NCI-H1105 (cell line): ENCODE measurements around the gene VPS37C.

Experiments used
- DNase-seq: peaks from one replicate; lab custom pipeline; 2025; lab: John Stamatoyannopoulos, UW

Gene VPS37C

GRCh38 chr11:61133145-61133544, 28.1 kb downstream of the VPS37C start:
- DNase-seq, result no peak

- no peak for DNase-seq
Measured at GRCh38 chr11:61132646-61133045, 28.6 kb downstream of the VPS37C start.

GRCh38 chr11:61131998-61132555, 29.1 kb downstream of the VPS37C start:
- DNase-seq, result no peak

GRCh38 chr11:61131586-61131985, 29.6 kb downstream of the VPS37C start:
- no peak for DNase-seq

- no peak for DNase-seq
Measured at GRCh38 chr11:61131186-61131585, 30.0 kb downstream of the VPS37C start.

- DNase-seq, result no peak
Measured at GRCh38 chr11:61129639-61130523, 31.3 kb downstream of the VPS37C start.

- no peak for DNase-seq
Measured at GRCh38 chr11:61128947-61129638, 32.1 kb downstream of the VPS37C start.

- DNase-seq, result no peak
Measured at GRCh38 chr11:61127991-61128390, 33.2 kb downstream of the VPS37C start.

- DNase-seq, result no peak
Measured at GRCh38 chr11:61126256-61126655, 35.0 kb downstream of the VPS37C start.

GRCh38 chr11:61125310-61125684, 35.9 kb downstream of the VPS37C start:
- DNase-seq, result no peak

GRCh38 chr11:61124574-61125309, 36.5 kb downstream of the VPS37C start:
- no peak for DNase-seq

- DNase-seq, result no peak
Measured at GRCh38 chr11:61123775-61124571, 37.3 kb downstream of the VPS37C start.

GRCh38 chr11:61122761-61123160, 38.5 kb downstream of the VPS37C start:
- DNase-seq, result no peak

GRCh38 chr11:61121917-61122316, 39.3 kb downstream of the VPS37C start:
- no peak for DNase-seq

GRCh38 chr11:61121192-61121831, 39.9 kb downstream of the VPS37C start:
- DNase-seq, result no peak

GRCh38 chr11:61120706-61121191, 40.5 kb downstream of the VPS37C start:
- DNase-seq, result no peak

- DNase-seq, result no peak
Measured at GRCh38 chr11:61120099-61120705, 41.0 kb downstream of the VPS37C start.

GRCh38 chr11:61119571-61119970, 41.7 kb downstream of the VPS37C start:
- DNase-seq, result no peak

- no peak for DNase-seq
Measured at GRCh38 chr11:61119055-61119454, 42.2 kb downstream of the VPS37C start.

- no peak for DNase-seq
Measured at GRCh38 chr11:61118406-61118805, 42.8 kb downstream of the VPS37C start.
